T-cell (primary cell): ENCODE data around the gene KCNN2. TPM values are rescaled to one million over a fixed set of nuclear protein-coding genes. Genes with fewer than 3 reads are reported as not detected.

Source experiments
- ATAC-seq, 4 experiments: fragments of 200-7000 bp in 3 of 4; fragments of 150-1000 bp in 1 of 4; cut with Tn5 transposase; replicated peaks in 1 of 4; 1 replicate in 3 of 4; 2 replicates in 1 of 4; pipeline ENCODE4 v1.10.0; 2021; ENCODE audit warnings: moderate library complexity in 3 of 4, mild to moderate bottlenecking in 2 of 4, moderate number of reproducible peaks in 1 of 4
- CTCF ChIA-PET, 2 donors: fragments of 300-600 bp; sonication (Branson Sonifier 250); formaldehyde crosslinking; loops; one replicate each; lab custom pipeline; 2022; ENCODE audit warnings: antibody characterized with exemption in 2 of 2; lab: Charles Lee
- POLR2A ChIA-PET, 2 donors: fragments of 300-600 bp; sonication (Branson Sonifier 250); formaldehyde crosslinking; loops; one replicate each; lab custom pipeline; 2022; ENCODE audit warnings: antibody characterized with exemption in 2 of 2; lab: Charles Lee
- DNase-seq, 35 experiments: peaks; one replicate each; pipeline versions ENCODE4 v3.0.0 to v3.0.0-alpha.2; 2013 to 2023
- H3K27ac ChIP-seq: one replicate; pipeline ENCODE4 v1.5.1; 2013; ENCODE audit warnings: low read length
- H3K27me3 ChIP-seq, 2 experiments: replicated peaks in 1 of 2; 1 replicate in 1 of 2; 2 replicates in 1 of 2; pipeline versions ENCODE4 v1.6.1 to v1.7.0; 2013; ENCODE audit warnings: low read length in 1 of 2, mixed read lengths in 1 of 2; ENCODE audit not compliant: control insufficient read depth in 2 of 2, insufficient read depth in 2 of 2; ENCODE audit errors: extremely low read depth in 1 of 2
- H3K36me3 ChIP-seq, 2 donors: 1 replicate in 1 of 2; 2 replicates in 1 of 2; pipeline versions ENCODE4 v1.6.1 to v1.7.0; 2013; ENCODE audit warnings: low read length in 1 of 2; ENCODE audit not compliant: control insufficient read depth in 2 of 2, insufficient read depth in 1 of 2; ENCODE audit errors: extremely low read depth in 1 of 2
- H3K4me1 ChIP-seq, 2 experiments: 1 replicate in 1 of 2; 2 replicates in 1 of 2; pipeline versions ENCODE4 v1.6.1 to v1.7.0; 2013; ENCODE audit warnings: low read length in 2 of 2, mixed read lengths in 1 of 2; ENCODE audit not compliant: insufficient read depth in 2 of 2, control insufficient read depth in 1 of 2; ENCODE audit errors: extremely low read depth in 1 of 2
- H3K4me3 ChIP-seq, 2 donors: 1 replicate in 1 of 2; 2 replicates in 1 of 2; pipeline versions ENCODE4 v1.5.1 to v1.7.0; 2013; ENCODE audit warnings: mild to moderate bottlenecking in 2 of 2, low read length in 1 of 2, moderate library complexity in 1 of 2; ENCODE audit not compliant: control insufficient read depth in 1 of 2; ENCODE audit errors: extremely low read depth in 1 of 2
- H3K9me3 ChIP-seq: 2 replicates; pipeline ENCODE4 v1.7.0; 2013
- H3K27ac Mint-ChIP-seq, 2 donors: one replicate each; pipeline ENCODE4 v1.8.0; 2020 to 2021; ENCODE audit warnings: mild to moderate bottlenecking in 2 of 2, mixed read lengths in 2 of 2
- H3K27me3 Mint-ChIP-seq, 2 donors: one replicate each; pipeline ENCODE4 v1.8.0; 2021 to 2022; ENCODE audit warnings: mixed read lengths in 2 of 2
- H3K36me3 Mint-ChIP-seq: one replicate; pipeline ENCODE4 v1.8.0; 2021; ENCODE audit warnings: mixed read lengths
- H3K4me1 Mint-ChIP-seq, 3 donors: one replicate each; pipeline ENCODE4 v1.8.0; 2020 to 2022; ENCODE audit warnings: mixed read lengths in 3 of 3, mild to moderate bottlenecking in 1 of 3
- H3K4me3 Mint-ChIP-seq, 3 donors: one replicate each; pipeline ENCODE4 v1.8.0; 2020 to 2022; ENCODE audit warnings: mild to moderate bottlenecking in 3 of 3, mixed read lengths in 3 of 3, moderate library complexity in 3 of 3
- H3K9me3 Mint-ChIP-seq, 3 donors: one replicate each; pipeline ENCODE4 v1.8.0; 2020 to 2022; ENCODE audit warnings: mixed read lengths in 3 of 3
- WGBS: methylation state at CpG from one replicate; pipeline ENCODE4 v1.1.5; 2013; ENCODE audit warnings: missing lambda C conversion rate; ENCODE audit not compliant: insufficient coverage; 5-methylcytosine and 5-hydroxymethylcytosine counted together
- total RNA-seq, 35 experiments: library from RNA in 6 of 35; stranded (reverse) in 6 of 35; fragments of 120-200 nt in 1 of 35; gene quantifications; one replicate each; pipeline versions ENCODE4 v1.2.1 to v1.2.4 and lab custom pipeline; 2013 to 2026

KCNN2 gene
- total RNA-seq, 5 donors from 2014 or later (not counting 1 experiment from before 2014, with no cell fraction given) = not detected

DNA sequence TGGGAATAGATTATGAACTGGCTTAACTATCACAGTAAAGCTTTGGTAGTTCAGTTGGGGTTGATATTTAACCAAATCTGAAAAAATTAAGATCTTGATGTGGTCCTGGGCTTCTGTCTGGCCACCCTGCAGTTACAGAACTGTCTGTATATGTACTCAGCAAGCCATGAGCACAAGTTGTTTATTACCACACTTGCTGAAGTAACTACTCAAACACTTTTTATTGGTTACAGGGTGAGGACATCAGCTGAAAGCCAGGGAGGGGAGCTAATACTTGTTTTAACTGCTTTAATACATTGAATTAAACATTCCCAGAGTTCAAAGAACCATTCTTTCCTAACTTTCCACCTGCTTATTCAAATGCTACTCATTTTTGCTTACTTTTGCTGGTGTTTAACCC, 29.4 kb upstream of the KCNN2 start:
- Histone ChIP-seq H3K4me1 (no peaks in the 10 kb centered on the region), H3K27ac (no peak overlapping the region), H3K9me3 (no peaks in the 10 kb centered on the region), H3K4me3 (no peak overlapping the region), H3K27me3 (no peaks in the 10 kb centered on the region), H3K36me3 (no peaks in the 10 kb centered on the region)
- ATAC-seq (no peak), DNase-seq (no peak)
- ChIA-PET CTCF (no interaction called here), POLR2A (no interaction called here)
- Mint-ChIP-seq H3K27ac (no peak overlapping the region), H3K4me1 (no peaks in the 10 kb centered on the region), H3K27me3 (no peaks in the 10 kb centered on the region), H3K9me3 (peaks cover 0 to 13% (median 0%) of the 10 kb centered on the region in 3 donors), H3K4me3 (no peak overlapping the region), H3K36me3 (no peaks in the 10 kb centered on the region)

DNA sequence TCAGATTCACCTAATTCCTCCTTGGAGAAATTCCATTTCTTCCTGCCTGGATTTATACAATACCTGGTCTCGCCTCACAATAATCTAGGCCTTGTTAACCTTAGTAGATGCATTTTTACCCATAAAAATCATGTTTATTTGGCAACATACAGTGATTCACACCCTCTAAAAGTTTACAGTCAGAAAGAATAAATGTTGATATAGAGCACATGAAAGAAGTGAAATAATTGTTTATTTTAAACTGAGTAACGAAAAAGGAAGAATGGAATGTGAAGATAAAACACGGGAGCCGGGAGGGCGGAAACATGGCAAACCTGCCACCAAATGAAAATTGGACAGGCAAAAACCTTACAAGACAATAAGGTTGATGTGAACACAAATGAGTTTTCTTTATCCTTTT, 28.9 kb upstream of the KCNN2 start:
- Mint-ChIP-seq H3K27ac (no peak overlapping the region), H3K36me3 (no peaks in the 10 kb centered on the region), H3K4me3 (no peak overlapping the region), H3K4me1 (no peaks in the 10 kb centered on the region), H3K9me3 (peaks cover 0 to 13% (median 0%) of the 10 kb centered on the region in 3 donors), H3K27me3 (no peaks in the 10 kb centered on the region)
- no peaks in the 10 kb centered on the region for H3K36me3 ChIP-seq
- ChIA-PET CTCF (no interaction called here), POLR2A (no interaction called here)
- no peak overlapping the region for H3K27ac ChIP-seq
- no peak for DNase-seq
- H3K4me3 ChIP-seq = no peak overlapping the region
- ATAC-seq = no peak
- H3K9me3 ChIP-seq = no peaks in the 10 kb centered on the region
- no peaks in the 10 kb centered on the region for H3K4me1 ChIP-seq
- no CpG with 5 or more reads among the region's 5 CpGs for WGBS
- H3K27me3 ChIP-seq = no peaks in the 10 kb centered on the region

GRCh38 chr5:114335391-114335790, 26.5 kb upstream of the KCNN2 start:
- Histone ChIP-seq H3K36me3 (no peaks in the 10 kb centered on the region), H3K4me3 (no peak overlapping the region), H3K9me3 (no peaks in the 10 kb centered on the region), H3K27me3 (no peaks in the 10 kb centered on the region), H3K27ac (no peak overlapping the region), H3K4me1 (no peaks in the 10 kb centered on the region)
- DNase-seq = no peak
- POLR2A ChIA-PET = no interaction called here
- Mint-ChIP-seq H3K4me3 (no peak overlapping the region), H3K27ac (no peak overlapping the region), H3K9me3 (peaks cover 0 to 13% (median 7%) of the 10 kb centered on the region in 3 donors), H3K4me1 (no peaks in the 10 kb centered on the region), H3K27me3 (no peaks in the 10 kb centered on the region), H3K36me3 (no peaks in the 10 kb centered on the region)
- CTCF ChIA-PET = no interaction called here
- ATAC-seq = no peak
- no CpG with 5 or more reads among the region's 1 CpG for WGBS

GRCh38 chr5:114339108-114339507, 22.8 kb upstream of the KCNN2 start:
- Mint-ChIP-seq H3K36me3 (no peaks in the 10 kb centered on the region), H3K4me3 (no peak overlapping the region), H3K27ac (no peak overlapping the region), H3K9me3 (peaks cover 3 to 13% (median 11%) of the 10 kb centered on the region in 3 donors), H3K4me1 (no peaks in the 10 kb centered on the region), H3K27me3 (no peaks in the 10 kb centered on the region)
- DNase-seq (no peak), ATAC-seq (no peak)
- POLR2A ChIA-PET = no interaction called here
- no peaks in the 10 kb centered on the region for H3K36me3 ChIP-seq
- WGBS = 100% methylated on average over 2 of the region's 3 CpGs
- H3K27ac ChIP-seq = no peak overlapping the region
- no peaks in the 10 kb centered on the region for H3K9me3 ChIP-seq
- CTCF ChIA-PET = no interaction called here
- no peaks in the 10 kb centered on the region for H3K27me3 ChIP-seq
- H3K4me3 ChIP-seq = no peak overlapping the region
- no peaks in the 10 kb centered on the region for H3K4me1 ChIP-seq

DNA sequence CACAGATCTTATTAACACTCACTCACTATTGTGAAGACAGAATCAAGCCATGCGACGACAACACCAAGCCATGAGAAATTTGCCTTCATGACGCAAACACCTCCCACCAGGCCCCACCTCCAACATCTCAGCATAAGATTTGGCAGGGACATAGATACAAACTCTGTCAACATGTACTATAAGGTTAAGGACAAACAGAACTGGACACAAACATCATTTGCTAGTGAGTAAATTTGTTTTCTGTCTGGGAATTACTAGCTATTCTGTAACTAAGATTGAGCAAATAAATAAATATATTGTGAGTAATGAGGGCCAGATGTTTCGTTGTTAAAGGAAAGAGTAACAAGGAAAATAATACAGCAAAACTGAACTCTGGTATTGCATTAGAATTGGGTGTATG, 15.7 kb upstream of the KCNN2 start:
- Mint-ChIP-seq H3K4me3 (no peak overlapping the region), H3K36me3 (no peaks in the 10 kb centered on the region), H3K4me1 (no peaks in the 10 kb centered on the region), H3K9me3 (peaks cover 0 to 4% (median 3%) of the 10 kb centered on the region in 3 donors), H3K27ac (no peak overlapping the region), H3K27me3 (no peaks in the 10 kb centered on the region)
- ATAC-seq (no peak), DNase-seq (no peak)
- WGBS = 81% methylated on average over 3 of the region's 4 CpGs
- Histone ChIP-seq H3K4me3 (no peak overlapping the region), H3K9me3 (no peaks in the 10 kb centered on the region), H3K4me1 (no peaks in the 10 kb centered on the region), H3K27me3 (no peaks in the 10 kb centered on the region), H3K27ac (no peak overlapping the region), H3K36me3 (no peaks in the 10 kb centered on the region)
- POLR2A ChIA-PET = no interaction called here
- CTCF ChIA-PET = no interaction called here

DNA sequence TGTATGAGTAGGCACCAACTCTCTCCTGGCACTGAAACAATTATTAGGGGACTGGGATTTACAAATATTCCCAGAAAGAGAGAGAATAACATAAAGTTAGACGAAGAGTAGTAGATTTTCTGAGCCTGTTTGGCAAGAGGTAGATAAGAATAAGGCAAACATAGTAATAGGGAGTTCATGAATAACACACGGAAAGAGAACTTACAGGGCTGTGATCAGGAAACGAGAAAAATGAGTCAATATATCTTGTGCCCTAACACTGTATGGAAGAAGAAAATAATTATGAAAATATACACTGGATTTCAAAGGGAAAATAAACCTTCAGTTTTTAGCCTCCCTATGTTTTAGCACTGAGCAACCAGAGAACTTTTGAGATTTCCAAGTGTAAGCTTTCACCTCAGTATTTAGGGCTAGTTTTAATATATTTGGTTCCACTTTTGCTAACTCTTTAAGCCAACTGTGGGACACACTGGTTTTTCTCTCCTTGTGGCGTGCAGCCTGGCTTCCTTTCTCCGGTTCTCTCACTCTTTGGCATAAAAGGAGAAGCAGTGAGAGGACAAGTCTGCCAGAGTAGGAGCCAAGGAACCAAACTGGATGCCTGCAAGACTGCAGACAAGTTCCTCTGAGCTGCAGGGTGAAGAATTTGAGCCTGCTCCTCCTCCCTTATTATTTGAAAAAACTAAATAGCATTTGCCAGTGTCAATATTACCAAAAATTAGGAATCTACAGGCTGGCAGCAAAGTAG, 6.6 kb upstream of the KCNN2 start:
- ATAC-seq (no peak), DNase-seq (no peak)
- Histone ChIP-seq H3K4me3 (no peak overlapping the region), H3K4me1 (no peaks in the 10 kb centered on the region), H3K27me3 (no peaks in the 10 kb centered on the region), H3K9me3 (no peaks in the 10 kb centered on the region), H3K27ac (no peak overlapping the region), H3K36me3 (no peaks in the 10 kb centered on the region)
- Mint-ChIP-seq H3K27ac (no peak overlapping the region), H3K27me3 (peaks cover 10 to 11% of the 10 kb centered on the region in 2 donors), H3K4me1 (no peaks in the 10 kb centered on the region), H3K4me3 (no peak overlapping the region), H3K9me3 (no peaks in the 10 kb centered on the region), H3K36me3 (no peaks in the 10 kb centered on the region)
- ChIA-PET CTCF (interaction anchor here in 1 of 2 donors (0.6 kb wide), 1 partner anchor 578 kb away, joined by 3 read pairs; no protein-coding TSS in a partner anchor), POLR2A (no interaction called here)
- 25% methylated on average over 3 of the region's 5 CpGs for WGBS
